Endothelial cell of umbilical vein (primary cell): ENCODE data around the gene CFL1. TPM values are rescaled to one million over a fixed set of nuclear protein-coding genes. Genes with fewer than 3 reads are reported as not detected.

ENCODE experiments used
- BruUV-seq: library from RNA; stranded (reverse); fragments of 400-500 nt; replicated peaks from 2 replicates; lab custom pipeline; 2021; lab: Mats Ljungman, UMichigan
- CTCF ChIA-PET: fragments of 300-600, 350-600 bp; sonication (Branson Sonifier 250); formaldehyde crosslinking; loops from one replicate; lab custom pipeline; 2021; ENCODE audit warnings: antibody characterized with exemption, inconsistent platforms; lab: Charles Lee
- POLR2A ChIA-PET: fragments of 300-600, 350-600 bp; sonication (Branson Sonifier 250); formaldehyde crosslinking; loops from one replicate; lab custom pipeline; 2021; ENCODE audit warnings: antibody characterized with exemption, inconsistent platforms; lab: Charles Lee
- DNase-seq: peaks from one replicate; pipeline ENCODE4 v3.0.0-alpha.2; 2011; ENCODE audit warnings: low read depth, low spot score
- FAIRE-seq: peaks from 2 replicates; lab custom pipeline; 2011; peaks lifted over from hg19 to GRCh38; lab: Jason Lieb, UNC
- H2AFZ ChIP-seq: 2 replicates; pipeline ENCODE4 v1.6.0; 2012; ENCODE audit warnings: low read depth, low read length, control low read depth, inconsistent platforms
- H3K27ac ChIP-seq: 2 replicates; pipeline ENCODE4 v1.5.1; 2011; ENCODE audit warnings: low read depth, mild to moderate bottlenecking, control low read depth, low read length, moderate library complexity; ENCODE audit not compliant: insufficient read depth
- H3K27me3 ChIP-seq, 2 experiments: 2 replicates each; pipeline versions ENCODE4 v1.6.0 to v1.6.1; 2011; ENCODE audit warnings: low read length in 2 of 2, mixed read lengths in 1 of 2; ENCODE audit not compliant: control insufficient read depth in 2 of 2, insufficient read depth in 2 of 2
- H3K36me3 ChIP-seq, 2 experiments: 2 replicates in 1 of 2; 3 replicates in 1 of 2; pipeline ENCODE4 v1.5.1; 2011; ENCODE audit warnings: low read length in 2 of 2, mild to moderate bottlenecking in 1 of 2, moderate library complexity in 1 of 2; ENCODE audit not compliant: control insufficient read depth in 2 of 2, insufficient read depth in 2 of 2; ENCODE audit errors: extremely low read depth in 1 of 2
- H3K4me1 ChIP-seq: 3 replicates; pipeline ENCODE4 v1.5.1; 2011; ENCODE audit warnings: mild to moderate bottlenecking, low read length; ENCODE audit not compliant: control insufficient read depth, insufficient read depth; ENCODE audit errors: extremely low read depth
- H3K4me2 ChIP-seq: 2 replicates; pipeline ENCODE4 v1.6.1; 2011; ENCODE audit warnings: low read length, control low read depth, mixed read lengths; ENCODE audit not compliant: insufficient read depth
- H3K4me3 ChIP-seq, 3 experiments: fragments of 200-600 bp in 1 of 3; sonication (generic), shearing (Covaris generic) in 1 of 3; replicated peaks in 1 of 3; 2 replicates each; pipeline ENCODE4 v1.5.1; 2011 to 2016; ENCODE audit warnings: control low read depth in 3 of 3, low read length in 3 of 3, mild to moderate bottlenecking in 2 of 3, inconsistent platforms in 1 of 3, low read depth in 1 of 3, moderate library complexity in 1 of 3; ENCODE audit not compliant: insufficient read depth in 1 of 3
- H3K79me2 ChIP-seq: 2 replicates; pipeline ENCODE4 v1.6.0; 2012; ENCODE audit warnings: low read length, inconsistent platforms; ENCODE audit not compliant: control insufficient read depth, insufficient read depth
- H3K9ac ChIP-seq: replicated peaks from 2 replicates; pipeline ENCODE3; 2011; ENCODE audit warnings: low read length, control low read depth; ENCODE audit not compliant: insufficient read depth; ENCODE audit errors: extremely low read depth
- H3K9me1 ChIP-seq: replicated peaks from 3 replicates; pipeline ENCODE4 v1.6.0; 2011; ENCODE audit warnings: mild to moderate bottlenecking, low read length; ENCODE audit not compliant: control insufficient read depth, insufficient read depth; ENCODE audit errors: extremely low read depth
- H3K9me3 ChIP-seq: replicated peaks from 2 replicates; pipeline ENCODE4 v1.5.1; 2012; ENCODE audit warnings: low read length, inconsistent platforms; ENCODE audit not compliant: control insufficient read depth, insufficient read depth
- H4K20me1 ChIP-seq: replicated peaks from 2 replicates; pipeline ENCODE3; 2011; ENCODE audit warnings: mild to moderate bottlenecking, low read length; ENCODE audit not compliant: control insufficient read depth, insufficient read depth; ENCODE audit errors: extremely low read depth
- GATA2 ChIP-seq: IDR thresholded peaks from 2 replicates; pipeline ENCODE4 v1.7.0; 2011; ENCODE audit warnings: low read depth, mild to moderate bottlenecking, moderate library complexity, mixed read lengths, low read length; ENCODE audit not compliant: insufficient read length, insufficient read depth
- POLR2A ChIP-seq: IDR thresholded peaks from 2 replicates; pipeline ENCODE4 v1.6.1; 2012; ENCODE audit warnings: low read depth, mild to moderate bottlenecking, control low read depth, low read length
- POLR2AphosphoS5 ChIP-seq: IDR thresholded peaks from 2 replicates; pipeline ENCODE4 v1.6.1; 2012; ENCODE audit warnings: low read depth, mild to moderate bottlenecking, control low read depth, low read length, moderate library complexity; ENCODE audit not compliant: insufficient read depth
- dilution Hi-C: fragments of 300-500 bp; cut with MboI; formaldehyde crosslinking; loops from one replicate; pipeline ENCODE4 v1.15.0; 2019; ENCODE audit warnings: low sequenced_read_pairs; ENCODE audit not compliant: extremely low pct_ligation_motif_present
- intact Hi-C: fragments of 100-400 bp; cut with micrococcal nuclease; formaldehyde crosslinking; loops from one replicate; pipeline ENCODE4 v1.10.0; 2022
- polyA plus RNA-seq, 4 experiments: library from polyadenylated mRNA; depleted of rRNA in 3 of 4; stranded (reverse) in 3 of 4; unstranded in 1 of 4; fragments of >200 nt; gene quantifications; 2 replicates each; pipeline versions ENCODE4 v1.2.1 to v1.2.3, GENCODE V29; 2011 to 2012; ENCODE audit warnings: missing spikeins in 1 of 4
- total RNA-seq: library from RNA; stranded (reverse); gene quantifications from 2 replicates; pipeline ENCODE4 v1.2.3, GENCODE V29; 2021
- TF ChIP-seq, protein P1 (sequence below): IDR thresholded peaks from 2 replicates; pipeline ENCODE4 v1.6.1; 2011; ENCODE audit not compliant: insufficient read depth, insufficient read length
- TF ChIP-seq, protein P2 (sequence below), 2 donors: IDR thresholded peaks; 1 replicate in 1 of 2; 2 replicates in 1 of 2; pipeline ENCODE4 v1.5.1; 2011; ENCODE audit warnings: low read length in 2 of 2, mild to moderate bottlenecking in 2 of 2, moderate library complexity in 2 of 2, control low read depth in 1 of 2, inconsistent platforms in 1 of 2, low read depth in 1 of 2; ENCODE audit not compliant: insufficient read depth in 1 of 2; ENCODE audit errors: extremely low read depth in 1 of 2

The CFL1 gene
- total and polyA plus RNA-seq, 2 donors (not counting 3 experiments of a cell fraction or from before 2014, with no cell fraction given): 1,844 to 2,403 TPM

DNA sequence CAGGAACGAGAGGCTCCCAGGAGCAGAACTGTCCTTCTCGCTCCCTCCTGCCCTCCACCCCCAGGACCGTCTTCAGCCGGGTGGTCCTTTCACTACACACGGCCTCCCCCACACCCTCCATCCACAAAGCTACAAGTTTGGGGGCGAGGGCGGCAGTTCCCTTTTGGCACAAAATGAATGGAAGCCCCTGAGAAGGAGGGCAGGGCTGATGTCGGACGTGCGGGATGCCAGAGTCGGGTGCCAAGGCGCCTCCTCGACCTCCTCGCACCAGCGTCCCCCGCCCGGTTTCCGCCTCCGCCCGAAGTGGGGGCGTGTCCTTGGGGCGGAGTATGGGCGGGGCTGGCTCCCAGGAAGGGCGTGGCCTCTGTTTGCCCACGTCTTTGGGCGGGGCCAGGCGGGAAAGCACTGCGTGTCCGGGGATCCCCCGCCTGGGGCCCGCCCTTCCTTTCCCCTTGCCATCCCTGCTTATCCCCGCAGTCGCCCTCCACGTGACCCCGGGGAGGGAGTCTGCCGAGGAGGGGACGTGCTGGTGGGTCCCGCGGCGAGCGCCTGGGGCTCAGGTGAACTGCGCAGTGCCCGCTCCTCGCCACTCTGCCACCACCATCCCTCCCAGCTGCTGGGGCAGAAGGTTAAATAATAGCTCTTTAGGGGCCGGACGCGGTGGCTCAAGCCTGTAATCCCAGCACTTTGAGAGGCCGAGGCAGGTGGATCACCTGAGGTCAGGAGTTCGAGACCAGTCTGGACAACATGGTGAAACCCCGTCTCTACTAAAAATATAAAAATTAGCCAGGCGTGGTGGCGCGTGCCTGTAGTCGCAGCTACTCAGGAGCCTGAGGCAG lies 15.6 kb upstream of the CFL1 start:
- DNase-seq: peak; percentile 83
- H3K4me1 ChIP-seq: peaks cover 17% of the 10 kb centered on the region

More for the DNA sequence above, 15.6 kb upstream of the CFL1 start:
- CTCF ChIA-PET: interaction anchor here (0.6 to 7.1 kb wide), 4 partner anchors 11 to 149 kb away, joined by 3 to 73 read pairs (median 12); partner anchors contain the start of genes CFL1, FIBP and MUS81
- H3K4me3 ChIP-seq: peak overlapping the region; percentile 42 to 47 (median 43)
- H3K4me2 ChIP-seq: peak overlapping the region; percentile 81
- FAIRE-seq: peak; percentile 95
- H2AFZ ChIP-seq: peak overlapping the region; percentile 62
- intact Hi-C loops (loop anchor here (2.0 kb wide), 1 partner anchor 15 kb away; the partner anchor contains the start of gene FIBP), dilution Hi-C loops (no loop called here)
- POLR2A ChIA-PET: no interaction called here
- TF ChIP-seq GATA2: no peak
- TF ChIP-seq, protein P1, sequence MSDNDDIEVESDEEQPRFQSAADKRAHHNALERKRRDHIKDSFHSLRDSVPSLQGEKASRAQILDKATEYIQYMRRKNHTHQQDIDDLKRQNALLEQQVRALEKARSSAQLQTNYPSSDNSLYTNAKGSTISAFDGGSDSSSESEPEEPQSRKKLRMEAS: peak; percentile 37
- TF ChIP-seq POLR2AphosphoS5: peak; percentile 77
- peak; percentile 76 for TF ChIP-seq POLR2A
- TF ChIP-seq, protein P2, sequence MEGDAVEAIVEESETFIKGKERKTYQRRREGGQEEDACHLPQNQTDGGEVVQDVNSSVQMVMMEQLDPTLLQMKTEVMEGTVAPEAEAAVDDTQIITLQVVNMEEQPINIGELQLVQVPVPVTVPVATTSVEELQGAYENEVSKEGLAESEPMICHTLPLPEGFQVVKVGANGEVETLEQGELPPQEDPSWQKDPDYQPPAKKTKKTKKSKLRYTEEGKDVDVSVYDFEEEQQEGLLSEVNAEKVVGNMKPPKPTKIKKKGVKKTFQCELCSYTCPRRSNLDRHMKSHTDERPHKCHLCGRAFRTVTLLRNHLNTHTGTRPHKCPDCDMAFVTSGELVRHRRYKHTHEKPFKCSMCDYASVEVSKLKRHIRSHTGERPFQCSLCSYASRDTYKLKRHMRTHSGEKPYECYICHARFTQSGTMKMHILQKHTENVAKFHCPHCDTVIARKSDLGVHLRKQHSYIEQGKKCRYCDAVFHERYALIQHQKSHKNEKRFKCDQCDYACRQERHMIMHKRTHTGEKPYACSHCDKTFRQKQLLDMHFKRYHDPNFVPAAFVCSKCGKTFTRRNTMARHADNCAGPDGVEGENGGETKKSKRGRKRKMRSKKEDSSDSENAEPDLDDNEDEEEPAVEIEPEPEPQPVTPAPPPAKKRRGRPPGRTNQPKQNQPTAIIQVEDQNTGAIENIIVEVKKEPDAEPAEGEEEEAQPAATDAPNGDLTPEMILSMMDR (IDR thresholded peaks at IDR 0.05; ENCODE audit: extremely low read depth in 1 of 2, insufficient read depth in 1 of 2, low read depth in 1 of 2, low read length in 2 of 2): no peak
- BruUV-seq: no TSS peak
- H3K27me3 ChIP-seq: no peaks in the 10 kb centered on the region
- H3K36me3 ChIP-seq: peaks cover 0 to 6% of the 10 kb centered on the region in 2 experiments
- peak overlapping the region; percentile 30 for H3K27ac ChIP-seq
- H3K9me3 ChIP-seq: no peaks in the 10 kb centered on the region
- H4K20me1 ChIP-seq: no peaks in the 10 kb centered on the region
- H3K9ac ChIP-seq: peak overlapping the region; percentile 49
- no peaks in the 10 kb centered on the region for H3K9me1 ChIP-seq
- H3K79me2 ChIP-seq: peaks cover 2% of the 10 kb centered on the region
